Nephron (organoid): Measurements from ENCODE around the gene MOB3B.

Experiments used
- H3K27ac Mint-ChIP-seq, 3 experiments: 2 replicates each; pipeline ENCODE4 v1.8.0; 2020; ENCODE audit warnings: mixed read lengths in 3 of 3, mild to moderate bottlenecking in 2 of 3, moderate library complexity in 1 of 3
- H3K27me3 Mint-ChIP-seq: 2 replicates; pipeline ENCODE4 v1.8.0; 2021; ENCODE audit warnings: low read depth, mild to moderate bottlenecking, moderate library complexity, mixed read lengths
- H3K36me3 Mint-ChIP-seq: 2 replicates; pipeline ENCODE4 v1.8.0; 2020; ENCODE audit warnings: low read depth, mixed read lengths
- H3K4me1 Mint-ChIP-seq: 2 replicates; pipeline ENCODE4 v1.8.0; 2020; ENCODE audit warnings: mixed read lengths
- H3K4me3 Mint-ChIP-seq, 3 experiments: 2 replicates each; pipeline ENCODE4 v1.8.0; 2020; ENCODE audit warnings: mild to moderate bottlenecking in 3 of 3, mixed read lengths in 3 of 3, moderate library complexity in 2 of 3
- H3K9me3 Mint-ChIP-seq: 2 replicates; pipeline ENCODE4 v1.8.0; 2020; ENCODE audit warnings: mixed read lengths
- TF ChIP-seq, protein P1 (sequence below), 3 experiments: fragments of 200-600 bp; sonication (generic); IDR thresholded peaks; one replicate each; pipeline ENCODE4 v1.5.0; 2021; ENCODE audit warnings: antibody characterized with exemption in 3 of 3; ENCODE audit not compliant: unreplicated experiment in 3 of 3

Gene MOB3B

DNA sequence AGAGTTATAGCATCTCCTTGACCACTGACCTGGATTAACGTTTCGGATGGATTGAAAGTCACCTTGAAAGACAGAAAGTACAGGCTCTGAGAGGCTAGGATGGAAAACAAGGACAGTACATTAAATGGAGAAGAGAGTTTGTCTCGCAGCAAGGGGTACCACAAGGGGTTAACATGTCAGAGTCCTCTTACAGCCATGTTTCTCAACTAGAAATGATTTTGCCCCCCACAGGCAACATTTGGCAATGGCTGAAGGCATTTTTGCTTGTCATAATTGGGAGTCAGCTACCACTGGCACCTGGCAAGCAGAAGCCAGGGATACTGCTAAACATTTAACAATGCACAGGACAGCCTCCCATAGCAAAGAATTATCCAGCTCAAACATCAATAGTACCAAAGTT is 141.9 kb downstream of the MOB3B start:
- H3K36me3 Mint-ChIP-seq: no peaks in the 10 kb centered on the region
- H3K4me1 Mint-ChIP-seq: peaks cover 73% of the 10 kb centered on the region
- peak overlapping the region in 1 of 3 experiments; percentile 30 for H3K27ac Mint-ChIP-seq
- TF ChIP-seq, protein P1, sequence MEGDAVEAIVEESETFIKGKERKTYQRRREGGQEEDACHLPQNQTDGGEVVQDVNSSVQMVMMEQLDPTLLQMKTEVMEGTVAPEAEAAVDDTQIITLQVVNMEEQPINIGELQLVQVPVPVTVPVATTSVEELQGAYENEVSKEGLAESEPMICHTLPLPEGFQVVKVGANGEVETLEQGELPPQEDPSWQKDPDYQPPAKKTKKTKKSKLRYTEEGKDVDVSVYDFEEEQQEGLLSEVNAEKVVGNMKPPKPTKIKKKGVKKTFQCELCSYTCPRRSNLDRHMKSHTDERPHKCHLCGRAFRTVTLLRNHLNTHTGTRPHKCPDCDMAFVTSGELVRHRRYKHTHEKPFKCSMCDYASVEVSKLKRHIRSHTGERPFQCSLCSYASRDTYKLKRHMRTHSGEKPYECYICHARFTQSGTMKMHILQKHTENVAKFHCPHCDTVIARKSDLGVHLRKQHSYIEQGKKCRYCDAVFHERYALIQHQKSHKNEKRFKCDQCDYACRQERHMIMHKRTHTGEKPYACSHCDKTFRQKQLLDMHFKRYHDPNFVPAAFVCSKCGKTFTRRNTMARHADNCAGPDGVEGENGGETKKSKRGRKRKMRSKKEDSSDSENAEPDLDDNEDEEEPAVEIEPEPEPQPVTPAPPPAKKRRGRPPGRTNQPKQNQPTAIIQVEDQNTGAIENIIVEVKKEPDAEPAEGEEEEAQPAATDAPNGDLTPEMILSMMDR (IDR thresholded peaks at IDR 0.05; ENCODE audit: unreplicated experiment in 3 of 3): no peak
- H3K27me3 Mint-ChIP-seq: no peaks in the 10 kb centered on the region
- H3K4me3 Mint-ChIP-seq: no peak overlapping the region
- H3K9me3 Mint-ChIP-seq: no peaks in the 10 kb centered on the region

DNA sequence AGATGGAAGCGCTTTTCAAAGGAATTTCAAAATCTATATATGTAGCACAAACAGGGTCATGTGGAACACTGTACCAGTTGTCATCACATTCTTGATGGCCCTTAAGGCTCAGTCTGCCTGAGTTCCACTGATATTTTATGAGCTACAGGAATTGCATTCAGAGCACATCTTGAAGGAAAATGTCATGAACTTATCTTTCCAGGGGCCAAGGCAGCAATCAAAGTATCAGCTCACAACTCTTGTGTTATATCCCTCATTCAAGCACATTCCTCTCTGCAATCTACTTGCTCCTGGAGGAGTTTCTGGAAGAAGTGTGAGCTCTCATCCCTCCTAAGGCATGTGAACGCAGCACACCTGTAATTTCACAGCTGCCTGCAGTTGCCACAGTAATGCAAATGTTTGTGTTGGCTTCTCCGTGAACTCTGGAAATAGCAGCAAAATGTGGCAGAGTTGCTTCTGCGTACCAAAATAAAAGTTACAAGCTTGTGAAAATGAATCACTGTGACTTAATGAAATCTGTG is 143.0 kb downstream of the MOB3B start:
- Mint-ChIP-seq H3K27me3 (no peaks in the 10 kb centered on the region), H3K27ac (peak overlapping the region; percentile 6 to 89 (median 18))

DNA sequence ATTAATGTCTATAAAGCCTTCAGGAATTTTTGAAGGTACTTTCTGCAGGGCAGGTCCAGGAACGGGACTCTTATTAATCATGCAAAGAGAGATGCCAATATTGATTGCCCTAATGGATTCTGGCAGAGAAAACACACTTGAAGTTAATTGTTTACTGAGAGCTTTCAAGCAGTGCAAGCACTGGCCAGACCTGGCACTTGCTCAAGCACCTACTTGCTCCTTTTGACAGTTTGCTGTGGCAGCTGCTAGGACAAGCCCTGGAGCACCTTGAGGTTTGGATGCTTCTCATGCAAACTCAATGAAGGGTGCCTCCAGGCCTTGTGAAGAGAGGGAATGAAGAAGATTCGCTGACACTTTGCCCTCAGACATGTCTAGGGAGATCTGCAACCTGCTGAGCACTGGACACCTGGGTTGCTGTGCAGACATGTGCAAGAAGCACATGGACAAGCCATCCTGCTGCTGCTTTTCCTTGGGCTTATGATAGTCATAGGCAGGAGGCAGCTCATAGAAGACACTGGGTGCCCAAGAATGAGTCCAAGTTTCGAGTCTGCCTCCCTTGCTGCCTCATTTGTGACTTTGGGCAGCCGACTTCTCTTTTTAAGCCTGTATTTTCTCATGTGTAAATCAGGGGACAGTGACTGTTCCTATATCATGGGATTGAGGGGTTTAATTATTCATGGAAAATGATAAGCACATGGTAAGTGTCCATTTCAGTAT is 143.8 kb downstream of the MOB3B start:
- Mint-ChIP-seq H3K27ac (peak overlapping the region; percentile 18 to 89 (median 81)), H3K4me3 (no peak overlapping the region), H3K27me3 (no peaks in the 10 kb centered on the region), H3K4me1 (peaks cover 66% of the 10 kb centered on the region), H3K9me3 (no peaks in the 10 kb centered on the region), H3K36me3 (no peaks in the 10 kb centered on the region)
- TF ChIP-seq, protein P1 (IDR thresholded peaks at IDR 0.05; ENCODE audit: unreplicated experiment in 3 of 3): no peak

More for the DNA sequence above, 143.0 kb downstream of the MOB3B start:
- H3K36me3 Mint-ChIP-seq: no peaks in the 10 kb centered on the region
- TF ChIP-seq, protein P1 (IDR thresholded peaks at IDR 0.05; ENCODE audit: unreplicated experiment in 3 of 3): no peak
- peaks cover 66% of the 10 kb centered on the region for H3K4me1 Mint-ChIP-seq
- H3K9me3 Mint-ChIP-seq: no peaks in the 10 kb centered on the region
- H3K4me3 Mint-ChIP-seq: no peak overlapping the region

DNA sequence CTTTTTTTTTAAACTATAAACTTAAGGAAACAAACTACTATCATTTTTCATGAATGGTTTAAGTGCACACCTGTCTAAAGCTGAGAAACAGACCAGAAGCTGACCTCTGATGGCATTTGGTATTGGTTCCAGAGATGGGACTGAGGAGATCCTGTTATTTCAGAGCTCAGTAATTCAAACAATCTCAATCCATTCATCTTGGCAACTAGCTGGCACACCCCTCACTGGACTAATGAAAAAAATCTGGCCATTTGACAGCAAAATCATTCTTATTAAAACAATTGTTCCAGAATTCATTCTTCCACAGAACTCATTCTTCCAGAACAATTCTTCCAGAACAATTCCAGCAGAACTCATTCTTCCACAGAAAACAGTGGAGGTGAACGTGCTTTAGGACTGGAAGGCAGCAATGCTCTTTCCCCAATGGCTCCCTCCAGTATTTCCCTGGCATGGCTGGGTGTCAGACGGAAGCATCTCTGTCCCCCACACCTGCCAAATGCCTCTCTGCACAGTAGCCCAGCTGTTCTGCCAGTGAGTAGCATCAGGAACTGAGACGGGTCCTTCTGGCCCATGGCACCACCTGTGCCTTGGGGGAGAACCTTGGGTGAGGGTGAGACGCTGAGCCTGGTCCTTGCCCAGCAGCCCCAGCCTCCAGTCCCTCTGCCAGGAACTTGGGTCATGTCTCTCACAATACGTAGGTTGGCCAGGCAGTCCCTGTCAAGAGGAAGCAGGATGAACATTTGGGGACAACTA is 145.2 kb downstream of the MOB3B start:
- peak overlapping the region; percentile 18 to 89 (median 81) for H3K27ac Mint-ChIP-seq
- no peaks in the 10 kb centered on the region for H3K36me3 Mint-ChIP-seq
- TF ChIP-seq, protein P1 (IDR thresholded peaks at IDR 0.05; ENCODE audit: unreplicated experiment in 3 of 3): no peak
- H3K4me1 Mint-ChIP-seq: peaks cover 61% of the 10 kb centered on the region
- H3K9me3 Mint-ChIP-seq: no peaks in the 10 kb centered on the region
- no peak overlapping the region for H3K4me3 Mint-ChIP-seq
- H3K27me3 Mint-ChIP-seq: no peaks in the 10 kb centered on the region

DNA sequence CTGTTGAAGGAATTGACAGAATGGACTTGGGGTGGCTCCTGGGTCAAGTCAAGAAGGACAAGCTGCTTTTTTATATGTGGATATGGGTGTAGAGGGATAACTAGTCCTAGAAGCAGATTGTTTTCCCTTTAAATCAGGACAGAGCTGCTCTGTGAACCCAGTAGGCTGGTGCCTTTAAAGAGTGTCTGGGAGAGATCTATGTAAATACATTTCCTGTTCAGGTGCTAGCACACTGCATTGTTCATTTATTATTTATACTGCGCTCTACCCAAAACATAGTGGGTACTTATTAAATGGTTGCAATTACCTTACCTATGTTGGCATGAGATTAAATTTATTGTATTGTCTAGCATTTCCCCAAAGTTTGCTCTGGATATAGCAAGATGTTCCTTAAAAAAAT is 146.1 kb downstream of the MOB3B start:
- Mint-ChIP-seq H3K9me3 (no peaks in the 10 kb centered on the region), H3K36me3 (no peaks in the 10 kb centered on the region), H3K4me3 (no peak overlapping the region), H3K27me3 (no peaks in the 10 kb centered on the region), H3K27ac (peak overlapping the region; percentile 18 to 85 (median 47)), H3K4me1 (peaks cover 52% of the 10 kb centered on the region)
- TF ChIP-seq, protein P1 (IDR thresholded peaks at IDR 0.05; ENCODE audit: unreplicated experiment in 3 of 3): no peak
